ENCODE data around the gene CEMP1. TPM values are rescaled to one million over a fixed set of nuclear protein-coding genes. Genes with fewer than 3 reads are reported as not detected.
A peak's percentile ranks its signal among the peaks of the same experiment; 100 is the strongest.

The CEMP1 gene
- total RNA-seq, 1 donor from 2014 or later: not detected

- intact Hi-C loops (cut with DNase I): loop anchor here (5.0 kb wide), 1 partner anchor 305 kb away; the partner anchor contains the start of gene MLST8
- DNase-seq (ENCODE audit: missing footprints) (peak; percentile 42), ATAC-seq (no peak)
Observed at GRCh38 chr16:2511996-2512734, 19.0 kb downstream of the CEMP1 start.

- no peak for ATAC-seq
- intact Hi-C loops (cut with DNase I): loop anchor here (5.0 kb wide), 1 partner anchor 304 kb away; the partner anchor contains the start of gene MLST8
- peak; percentile 74 for DNase-seq (ENCODE audit: missing footprints)
Observed at GRCh38 chr16:2511128-2511800, 19.9 kb downstream of the CEMP1 start.

- intact Hi-C loops (cut with DNase I): loop anchor here (10.0 kb wide), 1 partner anchor 244 kb away; the partner anchor contains the start of gene RNPS1
- DNase-seq (ENCODE audit: missing footprints) (no peak), ATAC-seq (no peak)
Observed at GRCh38 chr16:2508722-2509400, 22.3 kb downstream of the CEMP1 start.

GRCh38 chr16:2507665-2508064 lies 23.5 kb downstream of the CEMP1 start:
- DNase-seq (ENCODE audit: missing footprints) (peak; percentile 89), ATAC-seq (peak; percentile 63)
- intact Hi-C loops (cut with DNase I): loop anchor here (10.0 kb wide), 1 partner anchor 243 kb away; the partner anchor contains the start of gene RNPS1

GRCh38 chr16:2507052-2507659 lies 24.1 kb downstream of the CEMP1 start:
- intact Hi-C loops (cut with DNase I): loop anchor here (10.0 kb wide), 1 partner anchor 242 kb away; the partner anchor contains the start of gene RNPS1
- ATAC-seq (peak; percentile 49), DNase-seq (ENCODE audit: missing footprints) (no peak)

GRCh38 chr16:2505695-2506094 lies 25.5 kb downstream of the CEMP1 start:
- intact Hi-C loops (cut with DNase I): loop anchor here (10.0 kb wide), 1 partner anchor 241 kb away; the partner anchor contains the start of gene RNPS1

GRCh38 chr16:2501946-2502895 lies 29.0 kb downstream of the CEMP1 start:
- intact Hi-C loops (cut with DNase I): loop anchor here (1.0 to 10.0 kb wide), 5 partner anchors 11 to 237 kb away; partner anchors contain the start of genes ABCA3, ATP6V0C, CCNF and RNPS1
- peak; percentile 46 for DNase-seq (ENCODE audit: missing footprints)
- no peak for ATAC-seq

More at GRCh38 chr16:2505695-2506094, 25.5 kb downstream of the CEMP1 start:
- DNase-seq (ENCODE audit: missing footprints): no peak
- no peak for ATAC-seq

- intact Hi-C loops (cut with DNase I): loop anchor here (1.0 to 10.0 kb wide), 5 partner anchors 12 to 236 kb away; partner anchors contain the start of genes ABCA3, ATP6V0C, CCNF and RNPS1
- peak; percentile 82 for ATAC-seq
- peak; percentile 93 for DNase-seq (ENCODE audit: missing footprints)
Observed at GRCh38 chr16:2500918-2501750, 30.1 kb downstream of the CEMP1 start.

GRCh38 chr16:2500430-2500917 lies 30.7 kb downstream of the CEMP1 start:
- DNase-seq (ENCODE audit: missing footprints): peak; percentile 25
- no peak for ATAC-seq

GRCh38 chr16:2499890-2500429 lies 31.2 kb downstream of the CEMP1 start:
- DNase-seq (ENCODE audit: missing footprints) (peak; percentile 32), ATAC-seq (no peak)
- intact Hi-C loops (cut with DNase I): loop anchor here (2.0 to 10.0 kb wide), 5 partner anchors 25 to 235 kb away; partner anchors contain the start of genes ABCA3, CCNF, RNPS1 and TBC1D24

More at GRCh38 chr16:2500430-2500917, 30.7 kb downstream of the CEMP1 start:
- intact Hi-C loops (cut with DNase I): loop anchor here (2.0 to 10.0 kb wide), 4 partner anchors 26 to 236 kb away; partner anchors contain the start of genes ABCA3, CCNF, RNPS1 and TBC1D24

GRCh38 chr16:2499454-2499853 lies 31.8 kb downstream of the CEMP1 start:
- ATAC-seq: no peak
- intact Hi-C loops (cut with DNase I): loop anchor here (5.0 kb wide), 1 partner anchor 37 kb away; the partner anchor contains the start of gene TEDC2
- no peak for DNase-seq (ENCODE audit: missing footprints)

- peak; percentile 36 for ATAC-seq
- intact Hi-C loops (cut with DNase I): loop anchor here (5.0 kb wide), 1 partner anchor 36 kb away; the partner anchor contains the start of gene TEDC2
- peak; percentile 74 for DNase-seq (ENCODE audit: missing footprints)
Observed at GRCh38 chr16:2498531-2499253, 32.5 kb downstream of the CEMP1 start.

GRCh38 chr16:2497695-2498484 lies 33.3 kb downstream of the CEMP1 start:
- intact Hi-C loops (cut with DNase I): loop anchor here (5.0 kb wide), 1 partner anchor 36 kb away; the partner anchor contains the start of gene TEDC2
- ATAC-seq (no peak), DNase-seq (ENCODE audit: missing footprints) (peak; percentile 55)

- peak; percentile 89 for DNase-seq (ENCODE audit: missing footprints)
- intact Hi-C loops (cut with DNase I): loop anchor here (5.0 kb wide), 1 partner anchor 35 kb away; the partner anchor contains the start of gene TEDC2
- peak; percentile 71 for ATAC-seq
Observed at GRCh38 chr16:2497116-2497630, 34.0 kb downstream of the CEMP1 start.
